ENCODE results near the gene OBSCN. TPM values are rescaled to one million over a fixed set of nuclear protein-coding genes. Genes with fewer than 3 reads are reported as not detected.

Gene OBSCN
- total RNA-seq, 1 donor from 2014 or later, result 22.1 TPM

- DNase-seq (ENCODE audit: low spot score), result no peak
- Mint-ChIP-seq H3K4me1 (ENCODE audit: low read depth) (peaks cover 38% of the 10 kb centered on the region), H3K4me3 (ENCODE audit: low read depth) (peak overlapping the region; percentile 97), H3K27ac (peak overlapping the region; percentile 78), H3K9me3 (no peaks in the 10 kb centered on the region), H3K36me3 (ENCODE audit: low read depth) (peaks cover 66% of the 10 kb centered on the region), H3K27me3 (ENCODE audit: low read depth) (no peaks in the 10 kb centered on the region)
- intact Hi-C loops (cut with micrococcal nuclease), result loop anchor here (10.0 kb wide), 1 partner anchor 298 kb away; the partner anchor contains the start of genes C1orf35 and MRPL55
Observed at GRCh38 chr1:228403231-228403631, 195.4 kb downstream of the OBSCN start.

GRCh38 chr1:228404107-228404720, 196.4 kb downstream of the OBSCN start:
- peak overlapping the region; percentile 78 for H3K27ac Mint-ChIP-seq
- DNase-seq (ENCODE audit: low spot score), result no peak
- H3K4me1 Mint-ChIP-seq (ENCODE audit: low read depth), result peaks cover 41% of the 10 kb centered on the region

GRCh38 chr1:228405200-228405978, 197.5 kb downstream of the OBSCN start:
- no peak for DNase-seq (ENCODE audit: low spot score)
- Mint-ChIP-seq H3K36me3 (ENCODE audit: low read depth) (peaks cover 56% of the 10 kb centered on the region), H3K4me1 (ENCODE audit: low read depth) (peaks cover 41% of the 10 kb centered on the region)

More at GRCh38 chr1:228404107-228404720, 196.4 kb downstream of the OBSCN start:
- intact Hi-C loops (cut with micrococcal nuclease), result loop anchor here (10.0 kb wide), 1 partner anchor 299 kb away; the partner anchor contains the start of genes C1orf35 and MRPL55
- Mint-ChIP-seq H3K36me3 (ENCODE audit: low read depth) (peaks cover 62% of the 10 kb centered on the region), H3K4me3 (ENCODE audit: low read depth) (peak overlapping the region; percentile 97), H3K9me3 (no peaks in the 10 kb centered on the region), H3K27me3 (ENCODE audit: low read depth) (no peaks in the 10 kb centered on the region)

GRCh38 chr1:228405979-228406228, 198.1 kb downstream of the OBSCN start:
- peaks cover 53% of the 10 kb centered on the region for H3K36me3 Mint-ChIP-seq (ENCODE audit: low read depth)
- no peaks in the 10 kb centered on the region for H3K9me3 Mint-ChIP-seq
- H3K27ac Mint-ChIP-seq, result peak overlapping the region; percentile 92
- intact Hi-C loops (cut with micrococcal nuclease), result loop anchor here (1.0 to 10.0 kb wide), 4 partner anchors 51 to 301 kb away; partner anchors contain the start of genes C1orf35 and MRPL55
- peak overlapping the region; percentile 97 for H3K4me3 Mint-ChIP-seq (ENCODE audit: low read depth)
- DNase-seq (ENCODE audit: low spot score), result no peak
- H3K27me3 Mint-ChIP-seq (ENCODE audit: low read depth), result no peaks in the 10 kb centered on the region
- peaks cover 41% of the 10 kb centered on the region for H3K4me1 Mint-ChIP-seq (ENCODE audit: low read depth)

More at GRCh38 chr1:228405200-228405978, 197.5 kb downstream of the OBSCN start:
- intact Hi-C loops (cut with micrococcal nuclease), result loop anchor here (5.0 to 10.0 kb wide), 2 partner anchors 97 to 301 kb away; partner anchors contain the start of genes C1orf35 and MRPL55
- Mint-ChIP-seq H3K27me3 (ENCODE audit: low read depth) (no peaks in the 10 kb centered on the region), H3K9me3 (no peaks in the 10 kb centered on the region), H3K27ac (peak overlapping the region; percentile 92), H3K4me3 (ENCODE audit: low read depth) (peak overlapping the region; percentile 97)

- H3K4me3 Mint-ChIP-seq (ENCODE audit: low read depth), result peak overlapping the region; percentile 75
- peaks cover 40% of the 10 kb centered on the region for H3K36me3 Mint-ChIP-seq (ENCODE audit: low read depth)
- DNase-seq (ENCODE audit: low spot score), result no peak
- H3K4me1 Mint-ChIP-seq (ENCODE audit: low read depth), result peaks cover 36% of the 10 kb centered on the region
- H3K27ac Mint-ChIP-seq, result peak overlapping the region; percentile 38
- no peaks in the 10 kb centered on the region for H3K9me3 Mint-ChIP-seq
- intact Hi-C loops (cut with micrococcal nuclease), result loop anchor here (1.0 to 10.0 kb wide), 4 partner anchors 9 to 303 kb away; partner anchors contain the start of genes C1orf35, MRPL55 and TRIM17
- no peaks in the 10 kb centered on the region for H3K27me3 Mint-ChIP-seq (ENCODE audit: low read depth)
Observed at GRCh38 chr1:228407106-228408040, 199.5 kb downstream of the OBSCN start.

- Mint-ChIP-seq H3K4me1 (ENCODE audit: low read depth) (peaks cover 28% of the 10 kb centered on the region), H3K27me3 (ENCODE audit: low read depth) (no peaks in the 10 kb centered on the region), H3K36me3 (ENCODE audit: low read depth) (peaks cover 31% of the 10 kb centered on the region), H3K9me3 (no peaks in the 10 kb centered on the region), H3K4me3 (ENCODE audit: low read depth) (peak overlapping the region; percentile 66), H3K27ac (no peak overlapping the region)
- intact Hi-C loops (cut with micrococcal nuclease), result loop anchor here (5.0 to 10.0 kb wide), 2 partner anchors 94 to 303 kb away; partner anchors contain the start of genes C1orf35 and MRPL55
- DNase-seq (ENCODE audit: low spot score), result no peak
Observed at GRCh38 chr1:228408041-228408868, 200.4 kb downstream of the OBSCN start.

- intact Hi-C loops (cut with micrococcal nuclease), result loop anchor here (5.0 to 10.0 kb wide), 2 partner anchors 93 to 304 kb away; partner anchors contain the start of genes C1orf35 and MRPL55
- peaks cover 19% of the 10 kb centered on the region for H3K4me1 Mint-ChIP-seq (ENCODE audit: low read depth)
- H3K4me3 Mint-ChIP-seq (ENCODE audit: low read depth), result no peak overlapping the region
- H3K36me3 Mint-ChIP-seq (ENCODE audit: low read depth), result peaks cover 23% of the 10 kb centered on the region
- no peaks in the 10 kb centered on the region for H3K9me3 Mint-ChIP-seq
- no peak overlapping the region for H3K27ac Mint-ChIP-seq
- DNase-seq (ENCODE audit: low spot score), result no peak
- H3K27me3 Mint-ChIP-seq (ENCODE audit: low read depth), result no peaks in the 10 kb centered on the region
Observed at GRCh38 chr1:228408869-228409805, 201.3 kb downstream of the OBSCN start.

- peak overlapping the region; percentile 5 for H3K4me3 Mint-ChIP-seq (ENCODE audit: low read depth)
- H3K27me3 Mint-ChIP-seq (ENCODE audit: low read depth), result no peaks in the 10 kb centered on the region
- no peaks in the 10 kb centered on the region for H3K9me3 Mint-ChIP-seq
- H3K27ac Mint-ChIP-seq, result no peak overlapping the region
- peaks cover 10% of the 10 kb centered on the region for H3K4me1 Mint-ChIP-seq (ENCODE audit: low read depth)
- H3K36me3 Mint-ChIP-seq (ENCODE audit: low read depth), result peaks cover 14% of the 10 kb centered on the region
- intact Hi-C loops (cut with micrococcal nuclease), result no loop called here
- DNase-seq (ENCODE audit: low spot score), result no peak
Observed at GRCh38 chr1:228410015-228410414, 202.2 kb downstream of the OBSCN start.

GRCh38 chr1:228410671-228411070, 202.8 kb downstream of the OBSCN start:
- no peaks in the 10 kb centered on the region for H3K9me3 Mint-ChIP-seq
- H3K27me3 Mint-ChIP-seq (ENCODE audit: low read depth), result peaks cover 4% of the 10 kb centered on the region
- DNase-seq (ENCODE audit: low spot score), result no peak
- intact Hi-C loops (cut with micrococcal nuclease), result no loop called here
- H3K4me3 Mint-ChIP-seq (ENCODE audit: low read depth), result no peak overlapping the region
- no peak overlapping the region for H3K27ac Mint-ChIP-seq
- H3K36me3 Mint-ChIP-seq (ENCODE audit: low read depth), result peaks cover 7% of the 10 kb centered on the region
- peaks cover 9% of the 10 kb centered on the region for H3K4me1 Mint-ChIP-seq (ENCODE audit: low read depth)

GRCh38 chr1:228411121-228411520, 203.3 kb downstream of the OBSCN start:
- Mint-ChIP-seq H3K4me3 (ENCODE audit: low read depth) (no peak overlapping the region), H3K36me3 (ENCODE audit: low read depth) (peaks cover 5% of the 10 kb centered on the region), H3K27ac (no peak overlapping the region), H3K4me1 (ENCODE audit: low read depth) (peaks cover 14% of the 10 kb centered on the region), H3K27me3 (ENCODE audit: low read depth) (peaks cover 8% of the 10 kb centered on the region), H3K9me3 (no peaks in the 10 kb centered on the region)
- no peak for DNase-seq (ENCODE audit: low spot score)
- intact Hi-C loops (cut with micrococcal nuclease), result no loop called here

All from activated T-helper 2 cell treated with anti-CD3 and anti-CD28 coated beads, Interferon-gamma antibody, Interleukin-2, Interleukin-4, amounts not matched to agents 10 μg/mL and 5 μg/mL and 100 μg/mL, durations not matched to agents 14 hours and 24 hours and 36 hours (primary cell).